PC-3 (cell line): Measurements from ENCODE around the gene GALNT18.

ENCODE experiments used
- EZH2phosphoT487 ChIP-seq: fragments of 300-600 bp; sonication (generic); IDR thresholded peaks from 2 replicates; pipeline ENCODE4 v1.6.1; 2018; ENCODE audit warnings: mild to moderate bottlenecking, antibody characterized with exemption, low read length, borderline replicate concordance
- TF ChIP-seq, protein P1 (sequence below): fragments of 300-600 bp; sonication (generic); conservative IDR thresholded peaks from 2 replicates; pipeline ENCODE4 v1.5.1; 2017; ENCODE audit warnings: antibody characterized with exemption, low read depth, mild to moderate bottlenecking, low read length

DNA sequence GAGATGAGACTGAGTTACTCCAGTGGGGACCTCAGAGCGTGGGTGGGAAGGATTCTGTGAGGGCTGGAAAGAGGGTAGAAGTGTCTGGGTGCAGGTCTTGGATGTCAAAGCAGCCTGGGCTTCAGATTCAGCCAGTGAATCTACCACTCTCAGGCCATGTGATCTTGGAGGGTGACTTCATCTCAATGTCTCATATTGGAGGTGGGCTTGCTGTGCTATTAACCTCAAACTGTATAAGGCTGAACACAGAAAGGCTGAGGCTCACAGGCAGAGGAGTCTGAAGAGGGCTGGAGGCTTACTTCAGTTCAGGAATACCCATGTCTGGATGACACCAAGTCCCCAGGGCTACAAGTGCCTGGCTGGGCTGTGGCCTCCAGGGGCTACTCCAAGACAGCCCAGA is 332.1 kb downstream of the GALNT18 start:
- TF ChIP-seq, protein P1, sequence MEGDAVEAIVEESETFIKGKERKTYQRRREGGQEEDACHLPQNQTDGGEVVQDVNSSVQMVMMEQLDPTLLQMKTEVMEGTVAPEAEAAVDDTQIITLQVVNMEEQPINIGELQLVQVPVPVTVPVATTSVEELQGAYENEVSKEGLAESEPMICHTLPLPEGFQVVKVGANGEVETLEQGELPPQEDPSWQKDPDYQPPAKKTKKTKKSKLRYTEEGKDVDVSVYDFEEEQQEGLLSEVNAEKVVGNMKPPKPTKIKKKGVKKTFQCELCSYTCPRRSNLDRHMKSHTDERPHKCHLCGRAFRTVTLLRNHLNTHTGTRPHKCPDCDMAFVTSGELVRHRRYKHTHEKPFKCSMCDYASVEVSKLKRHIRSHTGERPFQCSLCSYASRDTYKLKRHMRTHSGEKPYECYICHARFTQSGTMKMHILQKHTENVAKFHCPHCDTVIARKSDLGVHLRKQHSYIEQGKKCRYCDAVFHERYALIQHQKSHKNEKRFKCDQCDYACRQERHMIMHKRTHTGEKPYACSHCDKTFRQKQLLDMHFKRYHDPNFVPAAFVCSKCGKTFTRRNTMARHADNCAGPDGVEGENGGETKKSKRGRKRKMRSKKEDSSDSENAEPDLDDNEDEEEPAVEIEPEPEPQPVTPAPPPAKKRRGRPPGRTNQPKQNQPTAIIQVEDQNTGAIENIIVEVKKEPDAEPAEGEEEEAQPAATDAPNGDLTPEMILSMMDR = no peak
- no peak for TF ChIP-seq EZH2phosphoT487
